Heart right ventricle (tissue), 16 donors: Measurements from ENCODE around the gene MAP2K5. TPM values are rescaled to one million over a fixed set of nuclear protein-coding genes. Genes with fewer than 3 reads are reported as not detected.

ENCODE experiments used
- ATAC-seq, 8 donors: fragments of 200-7000 bp; cut with Tn5 transposase; one replicate each; pipeline ENCODE4 v1.9.1; 2020; ENCODE audit warnings: mild to moderate bottlenecking in 8 of 8, moderate library complexity in 8 of 8, moderate number of reproducible peaks in 1 of 8
- DNase-seq, 2 donors: peaks; one replicate each; pipeline ENCODE4 v3.0.0-alpha.2; 2020
- H3K27ac ChIP-seq, 10 donors: fragments of 200-600 bp; sonication (generic) in 2 of 10; one replicate each; pipeline versions ENCODE4 v1.5.0 to v1.8.0; 2020 to 2022; ENCODE audit warnings: mild to moderate bottlenecking in 3 of 10
- H3K27me3 ChIP-seq, 7 donors: fragments of 200-600 bp; one replicate each; pipeline ENCODE4 v1.8.0; 2021 to 2022; ENCODE audit warnings: mild to moderate bottlenecking in 2 of 7
- H3K36me3 ChIP-seq, 9 donors: fragments of 200-600 bp; sonication (generic) in 1 of 9; one replicate each; pipeline versions ENCODE4 v1.5.0 to v1.8.0; 2020 to 2022; ENCODE audit warnings: mild to moderate bottlenecking in 2 of 9
- H3K4me1 ChIP-seq, 9 donors: fragments of 200-600 bp; sonication (generic) in 1 of 9; one replicate each; pipeline versions ENCODE4 v1.5.0 to v1.8.0; 2020 to 2022; ENCODE audit warnings: mild to moderate bottlenecking in 4 of 9
- H3K4me3 ChIP-seq, 10 donors: fragments of 200-600 bp; sonication (generic) in 2 of 10; one replicate each; pipeline versions ENCODE4 v1.5.0 to v1.8.0; 2020 to 2022; ENCODE audit warnings: mild to moderate bottlenecking in 7 of 10, moderate library complexity in 2 of 10
- H3K9me3 ChIP-seq, 11 donors: fragments of 200-600 bp in 10 of 11; sonication (generic) in 2 of 11; one replicate each; pipeline versions ENCODE4 v1.5.0 to v1.8.0; 2013 to 2022; ENCODE audit warnings: mild to moderate bottlenecking in 2 of 11, control low read depth in 1 of 11, moderate library complexity in 1 of 11
- WGBS, 2 donors: extraction: QIAGEN DNeasy Blood & Tissue Kit; methylation state at CpG; one replicate each; pipeline ENCODE4 v1.1.7; 2013; ENCODE audit warnings: inconsistent platforms in 1 of 2; 5-methylcytosine and 5-hydroxymethylcytosine counted together
- intact Hi-C, 10 donors: fragments of 100-400 bp; cut with DNase I; formaldehyde crosslinking; loops; one replicate each; pipeline versions ENCODE4 v1.11.1 to v1.14.2; 2022
- polyA plus RNA-seq, 2 donors: library from polyadenylated mRNA; stranded (reverse); fragments of 200-250 nt; gene quantifications; one replicate each; pipeline ENCODE4 v1.2.3, GENCODE V29; 2013
- total RNA-seq, 10 donors: library from RNA; stranded (reverse); fragmentation: NEBNext Ultra II Directional in 3 of 10; extraction: Animal tissue kit (Norgen Biotek cat#: 25700) in 3 of 10; gene quantifications; one replicate each; pipeline versions ENCODE4 v1.2.1 to v1.2.4, GENCODE V29; 2021 to 2023
- TF ChIP-seq, protein P1 (sequence below), 9 donors: fragments of 200-600 bp; sonication (generic) in 2 of 9; IDR thresholded peaks; one replicate each; pipeline versions ENCODE4 v1.5.0 to v1.8.0; 2021 to 2022; ENCODE audit warnings: antibody characterized with exemption in 9 of 9, mild to moderate bottlenecking in 5 of 9, moderate library complexity in 1 of 9
- donor health status: Arrhythmogenic right ventricular cardiomyopathy.
- donor health status: ischemic (EF 13 %, LVEDD 7.1; RV severe dilation, severe dysfunction).
- donor health status: healthy with polysubstance abuse.
- donor health status: DM: no; HTN: yes; CAD: no.
- donor health status: DM: no; HTN: no; CAD: no.
- donor health status: ischemic (EF 25% LVEDD 6.9; RV normal size, moderate dysfunction).
- donor health status: ischemic (EF 25% LVEDD 5.7; RV mildly dilated, moderate dysfunction).
- donor health status: healthy.
- donor health status: DM: yes; HTN: yes; CAD: no.
- donor health status: Ischemic cardiomyopathy.
- donor health status: ischemic (EF 35%, LVEDD 5.7; RV mildly dilated, moderate dysfunction).
- donor health status: nonischemic (EF 11% LVEDD 7.7; RV severe dilation, severe dysfunction).
- donor health status: DM: yes; HTN: yes; CAD: no.
- donor health status: PGD.
- donor health status: ischemic (EF 29% LVEDD 5.4; RV normal size, mild dysfunction).
- donor health status: nonischemic (EF 23%, LVEDD 6.1; RV moderate dilation, normal function).

Gene MAP2K5
- total and polyA plus RNA-seq, 12 donors: 7.7 to 34.3 (median 21.0) TPM

DNA sequence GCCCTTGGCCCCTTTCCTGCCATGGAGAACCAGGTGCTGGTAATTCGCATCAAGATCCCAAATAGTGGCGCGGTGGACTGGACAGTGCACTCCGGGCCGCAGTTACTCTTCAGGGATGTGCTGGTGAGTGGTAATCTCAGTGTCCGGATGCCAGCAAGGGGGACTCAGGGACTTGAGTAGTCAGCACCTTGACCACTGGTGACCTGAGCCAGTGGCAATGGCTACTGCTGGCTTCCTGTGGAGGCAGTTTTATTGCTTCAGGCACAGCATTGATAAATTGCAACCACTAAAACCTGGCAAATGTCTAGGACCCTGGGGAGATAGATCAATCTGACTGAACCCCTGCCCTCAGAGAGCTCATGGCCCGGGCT, 830 bp downstream of the MAP2K5 start:
- H3K27ac ChIP-seq: peak overlapping the region in 9 of 10 donors; percentile 81 to 94 (median 90)
- intact Hi-C loops: loop anchor here in 3 of 10 donors (2.0 to 5.0 kb wide), 2 partner anchors 21 to 294 kb away; no protein-coding TSS in a partner anchor
- DNase-seq (no peak), ATAC-seq (peak; percentile 5 to 45 (median 28))
- H3K9me3 ChIP-seq: no peaks in the 10 kb centered on the region
- TF ChIP-seq, protein P1, sequence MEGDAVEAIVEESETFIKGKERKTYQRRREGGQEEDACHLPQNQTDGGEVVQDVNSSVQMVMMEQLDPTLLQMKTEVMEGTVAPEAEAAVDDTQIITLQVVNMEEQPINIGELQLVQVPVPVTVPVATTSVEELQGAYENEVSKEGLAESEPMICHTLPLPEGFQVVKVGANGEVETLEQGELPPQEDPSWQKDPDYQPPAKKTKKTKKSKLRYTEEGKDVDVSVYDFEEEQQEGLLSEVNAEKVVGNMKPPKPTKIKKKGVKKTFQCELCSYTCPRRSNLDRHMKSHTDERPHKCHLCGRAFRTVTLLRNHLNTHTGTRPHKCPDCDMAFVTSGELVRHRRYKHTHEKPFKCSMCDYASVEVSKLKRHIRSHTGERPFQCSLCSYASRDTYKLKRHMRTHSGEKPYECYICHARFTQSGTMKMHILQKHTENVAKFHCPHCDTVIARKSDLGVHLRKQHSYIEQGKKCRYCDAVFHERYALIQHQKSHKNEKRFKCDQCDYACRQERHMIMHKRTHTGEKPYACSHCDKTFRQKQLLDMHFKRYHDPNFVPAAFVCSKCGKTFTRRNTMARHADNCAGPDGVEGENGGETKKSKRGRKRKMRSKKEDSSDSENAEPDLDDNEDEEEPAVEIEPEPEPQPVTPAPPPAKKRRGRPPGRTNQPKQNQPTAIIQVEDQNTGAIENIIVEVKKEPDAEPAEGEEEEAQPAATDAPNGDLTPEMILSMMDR (IDR thresholded peaks at IDR 0.05): no peak
- H3K27me3 ChIP-seq: no peaks in the 10 kb centered on the region
- peaks cover 5 to 33% (median 20%) of the 10 kb centered on the region in 9 donors for H3K4me1 ChIP-seq
- peak overlapping the region; percentile 56 to 95 (median 84) for H3K4me3 ChIP-seq
- peaks cover 0 to 29% (median 0%) of the 10 kb centered on the region in 9 donors for H3K36me3 ChIP-seq
- 32 to 37% methylated on average over 7 of the region's 7 CpGs for WGBS, 2 donors

- no peaks in the 10 kb centered on the region for H3K27me3 ChIP-seq
- H3K4me3 ChIP-seq: peak overlapping the region in 1 of 10 donors; percentile 83
- peaks cover 0 to 30% (median 0%) of the 10 kb centered on the region in 9 donors for H3K36me3 ChIP-seq
- ATAC-seq (no peak), DNase-seq (no peak)
- peaks cover 5 to 42% (median 27%) of the 10 kb centered on the region in 9 donors for H3K4me1 ChIP-seq
- TF ChIP-seq, protein P1 (IDR thresholded peaks at IDR 0.05): no peak
- intact Hi-C loops: loop anchor here in 1 of 10 donors (5.0 kb wide), 1 partner anchor 293 kb away; no protein-coding TSS in a partner anchor
- no peak overlapping the region for H3K27ac ChIP-seq
- WGBS, 2 donors: 93 to 96% methylated on average over 3 of the region's 3 CpGs
- no peaks in the 10 kb centered on the region for H3K9me3 ChIP-seq
Measured at GRCh38 chr15:67544475-67544874, 2.0 kb downstream of the MAP2K5 start.

DNA sequence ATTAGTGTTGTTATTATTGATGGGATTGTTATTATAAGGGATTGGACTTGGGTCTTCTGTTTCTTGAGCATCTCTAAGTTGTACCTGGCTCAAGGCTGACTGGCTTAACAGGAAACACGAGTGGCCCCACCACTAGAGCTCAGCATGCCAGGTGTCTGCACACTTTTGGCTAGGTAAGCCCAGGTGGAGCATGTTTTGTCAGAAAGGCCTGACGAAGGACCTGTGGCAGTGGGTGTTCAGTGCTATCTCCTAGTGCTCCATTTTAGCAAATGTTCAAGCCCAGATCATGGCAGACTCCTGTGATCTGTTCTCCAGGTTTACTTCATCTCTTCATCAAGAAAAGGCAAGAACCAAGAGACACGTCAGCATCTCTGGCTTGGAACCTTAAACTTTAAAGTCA, 3.4 kb downstream of the MAP2K5 start:
- H3K9me3 ChIP-seq: no peaks in the 10 kb centered on the region
- no peak overlapping the region for H3K4me3 ChIP-seq
- H3K4me1 ChIP-seq: peaks cover 5 to 56% (median 33%) of the 10 kb centered on the region in 9 donors
- no peak for DNase-seq
- TF ChIP-seq, protein P1 (IDR thresholded peaks at IDR 0.05): no peak
- no peak for ATAC-seq
- intact Hi-C loops: no loop called here
- H3K36me3 ChIP-seq: peaks cover 0 to 32% (median 0%) of the 10 kb centered on the region in 9 donors
- 84 to 89% methylated on average over 3 of the region's 3 CpGs for WGBS, 2 donors
- no peaks in the 10 kb centered on the region for H3K27me3 ChIP-seq
- H3K27ac ChIP-seq: no peak overlapping the region

DNA sequence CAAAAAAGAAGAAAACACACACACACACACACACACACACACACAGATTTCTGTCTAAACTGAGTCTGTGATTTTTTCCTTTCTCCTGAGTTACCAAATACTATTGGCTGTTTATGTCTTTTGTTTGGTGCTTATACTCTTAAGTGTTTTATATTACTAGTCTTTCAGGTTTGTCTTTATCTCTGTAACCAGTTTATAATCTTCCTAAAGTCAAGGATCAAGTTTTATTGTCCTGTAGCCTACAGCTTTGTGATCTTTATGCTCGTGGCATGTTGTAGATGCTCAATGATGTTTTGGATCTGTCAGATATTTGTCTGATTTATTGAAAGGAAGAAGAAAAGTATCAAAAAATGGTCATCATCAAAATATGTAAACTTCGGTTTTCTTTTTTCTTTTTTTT, 4.6 kb downstream of the MAP2K5 start:
- peaks cover 0 to 44% (median 6%) of the 10 kb centered on the region in 9 donors for H3K36me3 ChIP-seq
- no peak for DNase-seq
- H3K27me3 ChIP-seq: no peaks in the 10 kb centered on the region
- peaks cover 5 to 54% (median 32%) of the 10 kb centered on the region in 9 donors for H3K4me1 ChIP-seq
- ATAC-seq: no peak
- WGBS, 2 donors: 82 to 92% methylated on average over 2 of the region's 2 CpGs
- intact Hi-C loops: no loop called here
- no peak overlapping the region for H3K4me3 ChIP-seq
- TF ChIP-seq, protein P1 (IDR thresholded peaks at IDR 0.05): no peak
- H3K27ac ChIP-seq: no peak overlapping the region
- H3K9me3 ChIP-seq: no peaks in the 10 kb centered on the region
